Tibial nerve (tissue), 4 donors: ENCODE results near the gene CRABP2.

ENCODE experiments used
- EP300 ChIP-seq, 2 donors: sonication (generic); formaldehyde crosslinking; IDR thresholded peaks; one replicate each; pipeline ENCODE4 v1.6.1; 2017; ENCODE audit warnings: antibody characterized with exemption in 2 of 2, mild to moderate bottlenecking in 1 of 2
- POLR2A ChIP-seq, 2 donors: fragments of 450-650 bp; IDR thresholded peaks; one replicate each; pipeline ENCODE4 v1.6.1; 2017; ENCODE audit warnings: antibody characterized with exemption in 2 of 2, mild to moderate bottlenecking in 2 of 2, moderate library complexity in 2 of 2
- TF ChIP-seq, protein P1 (sequence below), 5 experiments: fragments of 200-600 bp in 3 of 5; fragments of 450-650 bp in 2 of 5; sonication (generic) in 3 of 5; IDR thresholded peaks; one replicate each; pipeline ENCODE4 v1.5.1; 2016 to 2019; ENCODE audit warnings: antibody characterized with exemption in 5 of 5, mild to moderate bottlenecking in 3 of 5, moderate library complexity in 2 of 5

DNA sequence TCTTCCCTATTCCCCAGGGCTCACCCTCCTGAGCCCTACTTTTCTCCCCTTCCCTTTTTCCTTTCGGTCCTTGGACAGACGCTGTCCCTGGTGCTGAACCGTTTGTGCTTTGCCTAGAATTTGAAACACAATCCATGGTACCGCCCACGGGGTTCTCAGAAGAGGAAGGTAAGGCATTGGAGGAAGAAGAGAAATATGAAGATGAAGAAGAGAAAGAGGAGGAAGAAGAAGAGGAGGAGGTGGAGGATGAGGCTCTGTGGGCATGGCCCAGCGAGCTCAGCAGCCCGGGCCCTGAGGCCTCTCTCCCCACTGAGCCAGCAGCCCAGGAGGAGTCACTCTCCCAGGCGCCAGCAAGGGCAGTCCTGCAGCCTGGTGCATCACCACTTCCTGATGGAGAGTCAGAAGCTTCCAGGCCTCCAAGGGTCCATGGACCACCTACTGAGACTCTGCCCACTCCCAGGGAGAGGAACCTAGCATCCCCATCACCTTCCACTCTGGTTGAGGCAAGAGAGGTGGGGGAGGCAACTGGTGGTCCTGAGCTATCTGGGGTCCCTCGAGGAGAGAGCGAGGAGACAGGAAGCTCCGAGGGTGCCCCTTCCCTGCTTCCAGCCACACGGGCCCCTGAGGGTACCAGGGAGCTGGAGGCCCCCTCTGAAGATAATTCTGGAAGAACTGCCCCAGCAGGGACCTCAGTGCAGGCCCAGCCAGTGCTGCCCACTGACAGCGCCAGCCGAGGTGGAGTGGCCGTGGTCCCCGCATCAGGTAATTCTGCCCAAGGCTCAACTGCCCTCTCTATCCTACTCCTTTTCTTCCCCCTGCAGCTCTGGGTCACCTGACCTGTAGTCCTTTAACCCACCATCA is 53.0 kb downstream of the CRABP2 start:
- TF ChIP-seq, protein P1, sequence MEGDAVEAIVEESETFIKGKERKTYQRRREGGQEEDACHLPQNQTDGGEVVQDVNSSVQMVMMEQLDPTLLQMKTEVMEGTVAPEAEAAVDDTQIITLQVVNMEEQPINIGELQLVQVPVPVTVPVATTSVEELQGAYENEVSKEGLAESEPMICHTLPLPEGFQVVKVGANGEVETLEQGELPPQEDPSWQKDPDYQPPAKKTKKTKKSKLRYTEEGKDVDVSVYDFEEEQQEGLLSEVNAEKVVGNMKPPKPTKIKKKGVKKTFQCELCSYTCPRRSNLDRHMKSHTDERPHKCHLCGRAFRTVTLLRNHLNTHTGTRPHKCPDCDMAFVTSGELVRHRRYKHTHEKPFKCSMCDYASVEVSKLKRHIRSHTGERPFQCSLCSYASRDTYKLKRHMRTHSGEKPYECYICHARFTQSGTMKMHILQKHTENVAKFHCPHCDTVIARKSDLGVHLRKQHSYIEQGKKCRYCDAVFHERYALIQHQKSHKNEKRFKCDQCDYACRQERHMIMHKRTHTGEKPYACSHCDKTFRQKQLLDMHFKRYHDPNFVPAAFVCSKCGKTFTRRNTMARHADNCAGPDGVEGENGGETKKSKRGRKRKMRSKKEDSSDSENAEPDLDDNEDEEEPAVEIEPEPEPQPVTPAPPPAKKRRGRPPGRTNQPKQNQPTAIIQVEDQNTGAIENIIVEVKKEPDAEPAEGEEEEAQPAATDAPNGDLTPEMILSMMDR (IDR thresholded peaks at IDR 0.05) = no peak
- TF ChIP-seq POLR2A (IDR thresholded peaks at IDR 0.05) (no peak), EP300 (IDR thresholded peaks at IDR 0.05) (no peak)
